Measurements from ENCODE around the gene CRYBG1.

The CRYBG1 gene, protein sequence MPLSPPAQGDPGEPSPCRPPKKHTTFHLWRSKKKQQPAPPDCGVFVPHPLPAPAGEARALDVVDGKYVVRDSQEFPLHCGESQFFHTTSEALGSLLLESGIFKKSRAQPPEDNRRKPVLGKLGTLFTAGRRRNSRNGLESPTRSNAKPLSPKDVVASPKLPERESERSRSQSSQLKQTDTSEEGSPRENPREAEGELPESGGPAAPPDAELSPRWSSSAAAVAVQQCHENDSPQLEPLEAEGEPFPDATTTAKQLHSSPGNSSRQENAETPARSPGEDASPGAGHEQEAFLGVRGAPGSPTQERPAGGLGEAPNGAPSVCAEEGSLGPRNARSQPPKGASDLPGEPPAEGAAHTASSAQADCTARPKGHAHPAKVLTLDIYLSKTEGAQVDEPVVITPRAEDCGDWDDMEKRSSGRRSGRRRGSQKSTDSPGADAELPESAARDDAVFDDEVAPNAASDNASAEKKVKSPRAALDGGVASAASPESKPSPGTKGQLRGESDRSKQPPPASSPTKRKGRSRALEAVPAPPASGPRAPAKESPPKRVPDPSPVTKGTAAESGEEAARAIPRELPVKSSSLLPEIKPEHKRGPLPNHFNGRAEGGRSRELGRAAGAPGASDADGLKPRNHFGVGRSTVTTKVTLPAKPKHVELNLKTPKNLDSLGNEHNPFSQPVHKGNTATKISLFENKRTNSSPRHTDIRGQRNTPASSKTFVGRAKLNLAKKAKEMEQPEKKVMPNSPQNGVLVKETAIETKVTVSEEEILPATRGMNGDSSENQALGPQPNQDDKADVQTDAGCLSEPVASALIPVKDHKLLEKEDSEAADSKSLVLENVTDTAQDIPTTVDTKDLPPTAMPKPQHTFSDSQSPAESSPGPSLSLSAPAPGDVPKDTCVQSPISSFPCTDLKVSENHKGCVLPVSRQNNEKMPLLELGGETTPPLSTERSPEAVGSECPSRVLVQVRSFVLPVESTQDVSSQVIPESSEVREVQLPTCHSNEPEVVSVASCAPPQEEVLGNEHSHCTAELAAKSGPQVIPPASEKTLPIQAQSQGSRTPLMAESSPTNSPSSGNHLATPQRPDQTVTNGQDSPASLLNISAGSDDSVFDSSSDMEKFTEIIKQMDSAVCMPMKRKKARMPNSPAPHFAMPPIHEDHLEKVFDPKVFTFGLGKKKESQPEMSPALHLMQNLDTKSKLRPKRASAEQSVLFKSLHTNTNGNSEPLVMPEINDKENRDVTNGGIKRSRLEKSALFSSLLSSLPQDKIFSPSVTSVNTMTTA (N-terminal part only)

GRCh38 chr6:106360410-106360988, at the start of gene CRYBG1:
TSS of gene CRYBG1 (plus strand) at chr6:106360717. CDS start at chr6:106360909, 192 bp downstream.
- DNase-seq (ENCODE audit: low spot score), result peak; percentile 68

- peak; percentile 19 for DNase-seq (ENCODE audit: low spot score)
Measured at GRCh38 chr6:106315765-106316374, 44.6 kb upstream of the CRYBG1 start.

- no peak for DNase-seq (ENCODE audit: low spot score)
Measured at GRCh38 chr6:106316375-106316766, 44.1 kb upstream of the CRYBG1 start.

GRCh38 chr6:106318061-106318460, 42.5 kb upstream of the CRYBG1 start:
- DNase-seq (ENCODE audit: low spot score), result no peak

- no peak for DNase-seq (ENCODE audit: low spot score)
Measured at GRCh38 chr6:106318851-106319250, 41.7 kb upstream of the CRYBG1 start.

GRCh38 chr6:106321940-106322339, 38.6 kb upstream of the CRYBG1 start:
- DNase-seq (ENCODE audit: low spot score), result no peak

- no peak for DNase-seq (ENCODE audit: low spot score)
Measured at GRCh38 chr6:106324726-106325335, 35.7 kb upstream of the CRYBG1 start.

GRCh38 chr6:106325336-106326178, 35.0 kb upstream of the CRYBG1 start, which contains the start of gene ATG5:
TSS of gene ATG5 (minus strand) at chr6:106325760. CDS start at chr6:106316208, 9,552 bp downstream.
- peak; percentile 100 for DNase-seq (ENCODE audit: low spot score)

GRCh38 chr6:106334646-106335448, 25.7 kb upstream of the CRYBG1 start:
- DNase-seq (ENCODE audit: low spot score), result peak; percentile 67

DNA sequence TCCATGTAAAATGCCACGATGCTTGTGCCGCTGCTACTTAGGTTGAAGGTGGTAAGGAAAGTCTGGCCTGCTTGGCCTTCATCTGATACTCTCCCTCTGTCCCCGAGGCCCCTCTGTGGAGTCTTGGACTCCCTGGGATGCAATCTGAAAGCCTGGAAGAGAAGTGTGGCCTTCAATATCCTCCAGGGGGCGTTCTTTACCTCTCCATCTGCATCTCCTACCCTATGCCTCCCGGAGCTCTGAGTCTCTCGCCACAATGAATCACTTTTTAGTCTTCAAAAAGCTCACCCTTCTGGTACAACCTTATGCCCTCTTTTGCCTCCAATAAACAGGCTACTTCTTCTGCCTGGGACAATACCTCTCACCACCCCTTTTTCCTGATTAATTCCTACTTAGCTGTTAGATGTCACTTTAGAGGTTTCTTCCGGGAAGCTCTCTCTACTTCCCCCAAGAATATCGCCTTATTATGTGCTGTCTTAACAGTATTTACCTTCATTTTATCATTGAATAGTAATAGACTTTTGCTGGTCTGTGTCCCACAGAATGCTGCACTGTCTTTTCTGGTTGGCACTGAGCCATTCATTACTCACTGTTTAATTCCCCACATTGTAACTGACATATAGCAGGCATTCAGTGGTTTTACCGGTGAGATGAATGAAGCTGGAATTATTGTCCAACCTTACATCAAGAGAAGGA, 21.0 kb upstream of the CRYBG1 start:
- DNase-seq (ENCODE audit: low spot score), result peak; percentile 64

- DNase-seq (ENCODE audit: low spot score), result no peak
Measured at GRCh38 chr6:106347219-106347618, 13.3 kb upstream of the CRYBG1 start.

DNA sequence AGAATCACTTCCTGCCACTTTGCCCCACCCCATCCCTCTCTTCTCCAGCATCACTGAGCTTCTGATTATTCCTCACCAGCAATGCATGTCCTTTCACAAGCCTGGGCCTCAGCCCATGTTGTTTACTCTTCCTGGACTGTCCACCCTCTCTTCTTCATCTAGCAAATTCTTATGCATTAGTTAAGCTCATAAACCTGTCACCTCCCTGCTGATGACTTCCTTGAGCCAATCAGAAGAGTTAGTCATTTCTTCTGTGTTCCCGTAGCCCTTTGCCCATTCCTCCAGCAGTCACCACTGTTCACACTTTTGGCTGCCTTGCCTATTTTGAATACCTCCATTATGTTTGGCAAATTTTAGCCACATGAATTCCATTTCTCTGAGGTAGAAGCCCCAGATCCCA, 4.1 kb upstream of the CRYBG1 start:
- no peak for DNase-seq (ENCODE audit: low spot score)

GRCh38 chr6:106359959-106360409, 533 bp upstream of the CRYBG1 start:
- no peak for DNase-seq (ENCODE audit: low spot score)

- no peak for DNase-seq (ENCODE audit: low spot score)
Measured at GRCh38 chr6:106360989-106361430, 493 bp downstream of the CRYBG1 start.

- no peak for DNase-seq (ENCODE audit: low spot score)
Measured at GRCh38 chr6:106363401-106364138, 3.1 kb downstream of the CRYBG1 start.

- no peak for DNase-seq (ENCODE audit: low spot score)
Measured at GRCh38 chr6:106369739-106370138, 9.2 kb downstream of the CRYBG1 start.

- DNase-seq (ENCODE audit: low spot score), result no peak
Measured at GRCh38 chr6:106370639-106371038, 10.1 kb downstream of the CRYBG1 start.
